Spleen (tissue), 11 donors: ENCODE data around the gene AGTPBP1. TPM values are rescaled to one million over a fixed set of nuclear protein-coding genes. Genes with fewer than 3 reads are reported as not detected.

Experiments
- DNase-seq: peaks from one replicate; pipeline ENCODE4 v3.0.0-alpha.2; 2020
- H3K27ac ChIP-seq, 8 donors: fragments of 200-600 bp; sonication (generic) in 7 of 8; 1 replicate in 4 of 8; 2 replicates in 4 of 8; pipeline versions ENCODE4 v1.5.0 to v1.8.0; 2016 to 2021; ENCODE audit warnings: inconsistent platforms in 4 of 8, mild to moderate bottlenecking in 4 of 8, moderate library complexity in 1 of 8
- H3K27me3 ChIP-seq, 7 donors: fragments of 200-600 bp; sonication (generic) in 6 of 7; replicated peaks in 1 of 7; 1 replicate in 4 of 7; 2 replicates in 3 of 7; pipeline versions ENCODE4 v1.5.0 to v1.8.0; 2016 to 2021; ENCODE audit warnings: inconsistent platforms in 3 of 7, mild to moderate bottlenecking in 1 of 7
- H3K36me3 ChIP-seq, 6 donors: fragments of 200-600 bp; sonication (generic) in 5 of 6; 1 replicate in 4 of 6; 2 replicates in 2 of 6; pipeline versions ENCODE4 v1.5.0 to v1.8.0; 2016 to 2021; ENCODE audit warnings: inconsistent platforms in 2 of 6
- H3K4me1 ChIP-seq, 6 donors: fragments of 200-600 bp; sonication (generic) in 5 of 6; 1 replicate in 3 of 6; 2 replicates in 3 of 6; pipeline versions ENCODE4 v1.5.0 to v1.8.0; 2016 to 2021; ENCODE audit warnings: inconsistent platforms in 3 of 6
- H3K4me3 ChIP-seq, 8 donors: fragments of 200-600 bp; sonication (generic) in 7 of 8; 1 replicate in 4 of 8; 2 replicates in 4 of 8; pipeline versions ENCODE4 v1.5.0 to v1.8.0; 2016 to 2021; ENCODE audit warnings: inconsistent platforms in 4 of 8, mild to moderate bottlenecking in 4 of 8, moderate library complexity in 2 of 8
- H3K9me3 ChIP-seq, 8 donors: fragments of 200-600 bp; sonication (generic) in 7 of 8; 1 replicate in 4 of 8; 2 replicates in 4 of 8; pipeline versions ENCODE4 v1.5.0 to v1.8.0; 2016 to 2021; ENCODE audit warnings: inconsistent platforms in 4 of 8
- CTCF ChIP-seq, 11 experiments: fragments of 200-600 bp in 7 of 11; fragments of 450-650 bp in 4 of 11; sonication (generic) in 4 of 11; IDR thresholded peaks in 8 of 11; conservative IDR thresholded peaks in 3 of 11; 1 replicate in 7 of 11; 2 replicates in 4 of 11; pipeline versions ENCODE4 v1.4.0 to v1.8.0; 2016 to 2021; ENCODE audit warnings: antibody characterized with exemption in 11 of 11, inconsistent platforms in 4 of 11, mild to moderate bottlenecking in 1 of 11
- POLR2A ChIP-seq, 3 donors: fragments of 450-650 bp; IDR thresholded peaks; one replicate each; pipeline ENCODE4 v1.5.1; 2017; ENCODE audit warnings: antibody characterized with exemption in 3 of 3, mild to moderate bottlenecking in 1 of 3
- POLR2AphosphoS5 ChIP-seq, 3 donors: sonication (generic); formaldehyde crosslinking; IDR thresholded peaks; one replicate each; pipeline ENCODE4 v1.5.1; 2017; ENCODE audit warnings: antibody characterized with exemption in 3 of 3
- WGBS, 5 donors: extraction: QIAGEN DNeasy Blood & Tissue Kit in 3 of 5; methylation state at CpG; one replicate each; pipeline versions ENCODE4 v1.1.5 to v1.1.7; 2013 to 2018; 5-methylcytosine and 5-hydroxymethylcytosine counted together
- intact Hi-C: fragments of 100-400 bp; cut with DNase I; formaldehyde crosslinking; loops from one replicate; pipeline ENCODE4 v1.15.0; 2023; ENCODE audit warnings: low total_unique reads
- polyA plus RNA-seq, 3 donors: library from polyadenylated mRNA; stranded (reverse); fragments of 200-250 nt; gene quantifications; one replicate each; pipeline ENCODE4 v1.2.1, GENCODE V29; 2013
- total RNA-seq, 7 donors: library from RNA; depleted of rRNA in 3 of 7; stranded (reverse); fragments of >200 nt in 3 of 7; fragmentation: NEBNext Ultra II Directional in 4 of 7; extraction: Animal tissue kit (Norgen Biotek cat#: 25700) in 4 of 7; gene quantifications; one replicate each; pipeline versions ENCODE4 v1.1.0 to v1.2.1, GENCODE V29; 2016 to 2021
- donor health status: healthy with polysubstance abuse.
- donor health status: DM: no; HTN: no; CAD: no; lungs with moderate emphysema.
- donor health status: DM: no; HTN: no; CAD: no.
- donor health status: Bipolar disorder and iron deficiency.
- donor health status: healthy.
- donor health status: DM: no; HTN: no; CAD: no.
- donor health status: DM: yes; HTN: yes; CAD: no.

The AGTPBP1 gene
- total and polyA plus RNA-seq, 10 donors = 5.3 to 83.6 (median 47.5) TPM

GRCh38 chr9:85528142-85528541 is 213.6 kb downstream of the AGTPBP1 start:
- intact Hi-C loops = no loop called here
- 66 to 79% (median 78%) methylated on average over 5 of the region's 5 CpGs for WGBS, 5 donors

GRCh38 chr9:85527331-85528020 is 214.3 kb downstream of the AGTPBP1 start:
- intact Hi-C loops = no loop called here
- no peaks in the 10 kb centered on the region for H3K36me3 ChIP-seq
- peaks cover 0 to 5% (median 0%) of the 10 kb centered on the region in 8 donors for H3K9me3 ChIP-seq
- peaks cover 0 to 42% (median 14%) of the 10 kb centered on the region in 6 donors for H3K4me1 ChIP-seq
- TF ChIP-seq POLR2A (IDR thresholded peaks at IDR 0.05) (no peak), POLR2AphosphoS5 (IDR thresholded peaks at IDR 0.05) (no peak), CTCF (IDR thresholded peaks at IDR 0.05 in 8 of 11, conservative IDR thresholded peaks at IDR 0.05 in 3 of 11) (no peak)
- DNase-seq = no peak
- H3K4me3 ChIP-seq = no peak overlapping the region
- H3K27ac ChIP-seq = peak overlapping the region in 4 of 8 donors; percentile 13 to 46 (median 35)
- 59 to 76% (median 71%) methylated on average over 4 of the region's 4 CpGs for WGBS, 5 donors
- peaks cover 0 to 24% (median 6%) of the 10 kb centered on the region in 7 donors for H3K27me3 ChIP-seq

More at GRCh38 chr9:85528142-85528541, 213.6 kb downstream of the AGTPBP1 start:
- Histone ChIP-seq H3K4me3 (no peak overlapping the region), H3K9me3 (peaks cover 0 to 5% (median 0%) of the 10 kb centered on the region in 8 donors), H3K4me1 (peaks cover 0 to 38% (median 9%) of the 10 kb centered on the region in 6 donors), H3K36me3 (no peaks in the 10 kb centered on the region), H3K27me3 (peaks cover 0 to 17% (median 4%) of the 10 kb centered on the region in 7 donors), H3K27ac (peak overlapping the region in 3 of 8 donors; percentile 27 to 46 (median 43))
- no peak for TF ChIP-seq CTCF (IDR thresholded peaks at IDR 0.05 in 8 of 11, conservative IDR thresholded peaks at IDR 0.05 in 3 of 11)
- TF ChIP-seq POLR2A (IDR thresholded peaks at IDR 0.05) = no peak
- TF ChIP-seq POLR2AphosphoS5 (IDR thresholded peaks at IDR 0.05) = no peak
- DNase-seq = no peak

GRCh38 chr9:85524531-85524930 is 217.2 kb downstream of the AGTPBP1 start:
- no peak for DNase-seq
- TF ChIP-seq CTCF (IDR thresholded peaks at IDR 0.05 in 8 of 11, conservative IDR thresholded peaks at IDR 0.05 in 3 of 11) (no peak), POLR2AphosphoS5 (IDR thresholded peaks at IDR 0.05) (no peak), POLR2A (IDR thresholded peaks at IDR 0.05) (no peak)
- Histone ChIP-seq H3K9me3 (peaks cover 0 to 5% (median 0%) of the 10 kb centered on the region in 8 donors), H3K36me3 (no peaks in the 10 kb centered on the region), H3K27me3 (peaks cover 0 to 53% (median 6%) of the 10 kb centered on the region in 7 donors), H3K27ac (no peak overlapping the region), H3K4me3 (no peak overlapping the region), H3K4me1 (peaks cover 0 to 45% (median 17%) of the 10 kb centered on the region in 6 donors)
- WGBS, 5 donors = 62 to 91% (median 87%) methylated on average over 2 of the region's 2 CpGs
- intact Hi-C loops = no loop called here

GRCh38 chr9:85523202-85523601 is 218.6 kb downstream of the AGTPBP1 start:
- Histone ChIP-seq H3K4me1 (peaks cover 0 to 37% (median 13%) of the 10 kb centered on the region in 6 donors), H3K9me3 (peaks cover 0 to 5% (median 0%) of the 10 kb centered on the region in 8 donors), H3K27me3 (peaks cover 0 to 59% (median 6%) of the 10 kb centered on the region in 7 donors), H3K36me3 (no peaks in the 10 kb centered on the region), H3K27ac (peak overlapping the region in 2 of 8 donors; percentile 65 to 80), H3K4me3 (peak overlapping the region in 3 of 8 donors; percentile 26 to 67 (median 48))
- DNase-seq = no peak
- no peak for TF ChIP-seq POLR2A (IDR thresholded peaks at IDR 0.05)
- intact Hi-C loops = no loop called here
- 59 to 81% (median 65%) methylated on average over 7 to 9 of the region's 9 CpGs for WGBS, 5 donors
